Activated CD4-positive, alpha-beta T cell treated with anti-CD3 and anti-CD28 coated beads, Interleukin-2, Interleukin-6, amounts not matched to agents 100 ng/mL and 50 ng/mL, durations not matched to agents 16 hours and 8 hours (primary cell): ENCODE data around the gene YPEL1.

Experiments used
- DNase-seq: peaks from one replicate; pipeline ENCODE4 v3.0.0-alpha.2; 2020

Gene YPEL1

DNA sequence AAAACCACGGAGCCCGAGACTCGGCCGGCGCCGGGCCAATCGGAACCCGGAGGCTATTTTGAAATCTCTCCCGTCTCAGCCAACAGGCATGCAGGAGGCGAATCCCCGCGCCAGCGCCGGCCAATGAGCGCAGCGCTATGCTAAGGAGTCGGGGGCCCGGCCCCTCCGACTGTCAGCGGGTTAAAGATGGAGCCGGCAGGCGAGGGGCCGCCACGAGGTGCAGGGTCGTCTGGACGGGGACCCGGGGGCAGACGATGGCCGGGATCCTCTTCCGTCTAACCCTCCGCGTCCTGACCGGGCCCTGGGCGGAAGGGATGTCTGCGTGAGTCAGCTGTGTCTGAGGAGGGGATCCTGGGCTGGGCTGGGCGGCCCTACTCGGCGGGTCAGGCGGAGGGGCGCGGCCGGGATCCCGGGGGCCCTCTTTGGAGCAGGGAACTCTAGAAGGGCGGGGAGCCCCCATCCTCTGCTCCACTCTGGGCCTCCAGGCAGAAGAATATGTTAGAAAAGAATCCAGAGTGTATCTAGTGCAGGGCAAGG lies 83.5 kb downstream of the YPEL1 start:
- peak; percentile 96 for DNase-seq

DNA sequence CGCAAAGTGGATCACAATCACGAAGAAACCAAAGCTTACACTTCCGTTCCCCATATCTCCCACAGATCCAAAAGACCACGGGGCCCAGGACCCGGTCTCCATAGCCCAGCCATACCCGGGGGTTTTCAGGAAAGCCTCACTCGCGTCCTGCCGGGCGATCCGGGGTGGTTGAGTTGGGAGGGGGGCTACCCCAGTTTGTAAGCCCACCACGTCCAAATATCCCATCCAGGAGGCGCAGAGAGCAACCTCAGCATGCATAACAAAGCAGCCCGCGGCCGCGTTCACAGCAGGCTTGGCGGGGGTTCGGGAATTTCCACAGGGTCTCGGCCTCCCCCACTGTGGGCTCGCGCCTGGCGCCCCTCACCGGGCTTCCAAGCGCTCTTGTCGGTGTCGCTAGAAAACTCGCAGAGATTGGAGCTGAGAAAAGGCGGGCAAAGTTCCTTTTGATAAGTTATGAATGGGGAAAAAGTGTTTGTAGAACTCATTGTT lies 84.0 kb downstream of the YPEL1 start:
- DNase-seq, result no peak

DNA sequence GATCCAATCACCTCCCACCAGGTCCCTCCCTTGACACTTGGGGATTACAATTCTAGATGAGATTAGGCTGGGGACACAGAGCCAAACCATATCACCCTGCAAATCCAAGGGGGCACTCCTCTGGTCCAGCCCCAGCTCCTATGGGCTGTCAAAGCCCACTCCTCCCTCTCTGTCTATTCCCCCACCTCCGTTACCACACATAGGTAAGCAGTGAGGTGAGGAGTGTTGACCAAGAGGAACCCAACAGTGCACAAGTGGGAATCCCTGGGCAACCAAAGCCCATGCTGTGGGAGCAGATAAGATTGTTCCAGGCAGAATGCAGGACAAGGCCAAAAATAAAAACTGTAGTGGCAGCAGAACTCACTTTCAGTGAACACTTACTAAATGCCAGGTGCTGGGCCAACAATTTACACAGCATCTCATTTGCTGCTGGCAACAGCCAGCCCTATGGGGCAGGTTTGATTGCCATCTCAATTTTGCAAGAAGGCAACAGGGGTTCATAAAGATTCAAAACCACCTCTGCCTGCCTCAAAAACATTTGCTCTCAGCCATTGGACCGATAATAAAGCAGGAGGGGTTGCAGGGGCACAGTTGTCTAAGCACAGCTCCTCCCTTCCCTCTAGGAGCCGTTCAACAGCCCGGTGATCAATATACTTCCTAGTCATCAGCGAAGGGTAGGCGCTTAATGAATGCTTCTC lies 84.6 kb downstream of the YPEL1 start:
- DNase-seq, result peak; percentile 40

DNA sequence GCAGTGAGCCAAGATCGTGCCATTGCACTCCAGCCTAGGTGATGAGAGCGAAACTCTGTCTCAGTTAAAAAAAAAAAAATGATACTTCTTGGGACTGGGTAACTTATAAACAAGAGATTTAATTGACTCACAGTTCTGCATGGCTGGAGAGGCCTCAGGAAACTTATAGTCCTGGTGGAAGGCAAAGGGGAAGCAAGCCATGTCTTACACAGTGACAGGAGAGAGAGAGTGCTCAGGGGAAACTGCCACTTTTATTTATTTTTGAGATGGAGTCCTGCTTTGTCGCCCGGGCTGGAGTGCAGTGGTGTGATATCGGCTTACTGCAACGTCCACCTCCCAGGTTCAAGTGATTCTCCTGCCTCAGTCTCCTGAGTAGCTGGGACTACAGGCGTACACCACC lies 85.3 kb downstream of the YPEL1 start:
- DNase-seq, result no peak
